NCI-H1694 treated with DMSO at 0.1 percent for 48 hours (cell line): ENCODE data around the gene TEDC1.

Experiments
- DNase-seq: peaks from one replicate; lab custom pipeline; 2025; lab: John Stamatoyannopoulos, UW

Gene TEDC1

DNA sequence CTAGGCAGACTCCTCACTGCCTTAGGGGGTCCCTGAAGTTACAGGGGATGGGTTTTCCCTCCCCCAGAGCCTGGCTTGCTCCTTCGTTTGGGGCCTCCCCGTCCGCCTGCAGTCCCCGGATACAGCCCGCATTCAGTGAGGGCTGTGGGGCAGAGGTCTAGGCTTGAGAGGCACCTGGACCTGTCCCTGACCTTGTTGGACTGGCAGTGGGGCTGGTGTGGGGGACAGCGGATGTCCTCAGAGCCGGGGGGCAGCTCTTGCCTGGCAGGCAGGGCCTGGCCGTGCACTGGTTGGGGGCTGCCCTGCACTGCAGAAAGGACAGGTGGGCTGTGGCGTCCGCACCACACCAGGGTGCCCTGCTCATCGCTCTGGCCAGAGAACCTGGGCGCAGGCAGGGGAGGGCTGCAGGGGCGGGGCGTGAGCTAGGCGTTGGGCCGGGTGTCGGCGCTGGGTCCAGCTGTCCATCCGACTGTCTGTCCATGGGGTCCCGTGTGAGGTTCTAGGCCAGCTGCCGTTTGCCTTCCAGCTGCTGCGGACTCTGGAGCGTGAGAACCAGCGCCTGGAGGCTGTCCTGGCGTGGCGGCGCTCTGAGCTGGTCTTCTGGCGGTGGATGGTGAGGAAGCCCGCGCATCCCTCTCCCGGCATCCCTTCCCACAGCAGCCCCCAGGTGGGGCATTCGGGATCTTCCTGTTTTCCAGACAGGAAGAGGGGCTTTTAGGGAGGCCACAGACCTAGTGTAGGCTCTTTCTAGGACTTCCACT, 6.0 kb downstream of the TEDC1 start:
- no peak for DNase-seq

DNA sequence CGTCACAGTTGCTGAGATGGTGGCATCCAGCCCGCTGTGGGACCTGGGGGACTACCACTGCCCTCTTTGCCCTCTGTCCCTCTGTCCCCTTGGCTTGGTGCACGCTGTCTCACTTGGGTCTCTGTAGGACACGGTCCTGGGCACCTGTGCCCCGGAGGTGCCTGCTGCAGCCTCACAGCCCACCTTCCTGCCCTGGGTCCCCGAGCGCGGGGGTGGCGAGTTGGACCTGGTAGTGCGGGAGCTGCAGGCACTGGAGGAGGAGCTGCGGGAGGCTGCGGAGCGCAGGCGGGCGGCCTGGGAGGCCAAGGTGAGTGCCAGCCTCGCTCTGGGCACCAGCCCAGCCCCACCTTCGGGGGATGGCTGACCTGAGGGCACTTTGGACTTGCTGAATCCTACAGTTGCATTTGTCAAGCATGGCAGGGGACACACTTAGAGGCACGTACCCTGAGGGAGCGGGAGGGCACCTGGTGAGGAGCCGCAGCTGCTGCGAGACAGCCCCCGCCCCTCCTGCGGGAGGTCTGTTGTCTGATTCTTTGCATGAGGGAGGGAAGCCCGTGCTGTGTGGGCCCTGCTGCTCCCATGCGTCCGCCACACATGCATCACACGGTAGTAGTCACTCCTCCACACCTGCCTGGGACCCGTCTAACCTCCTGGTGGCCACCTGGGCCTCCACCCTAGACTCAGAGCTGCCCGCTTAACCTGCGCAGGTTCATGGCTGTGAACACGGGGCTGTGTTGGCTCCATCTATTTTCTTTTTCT, 6.8 kb downstream of the TEDC1 start:
- no peak for DNase-seq

DNA sequence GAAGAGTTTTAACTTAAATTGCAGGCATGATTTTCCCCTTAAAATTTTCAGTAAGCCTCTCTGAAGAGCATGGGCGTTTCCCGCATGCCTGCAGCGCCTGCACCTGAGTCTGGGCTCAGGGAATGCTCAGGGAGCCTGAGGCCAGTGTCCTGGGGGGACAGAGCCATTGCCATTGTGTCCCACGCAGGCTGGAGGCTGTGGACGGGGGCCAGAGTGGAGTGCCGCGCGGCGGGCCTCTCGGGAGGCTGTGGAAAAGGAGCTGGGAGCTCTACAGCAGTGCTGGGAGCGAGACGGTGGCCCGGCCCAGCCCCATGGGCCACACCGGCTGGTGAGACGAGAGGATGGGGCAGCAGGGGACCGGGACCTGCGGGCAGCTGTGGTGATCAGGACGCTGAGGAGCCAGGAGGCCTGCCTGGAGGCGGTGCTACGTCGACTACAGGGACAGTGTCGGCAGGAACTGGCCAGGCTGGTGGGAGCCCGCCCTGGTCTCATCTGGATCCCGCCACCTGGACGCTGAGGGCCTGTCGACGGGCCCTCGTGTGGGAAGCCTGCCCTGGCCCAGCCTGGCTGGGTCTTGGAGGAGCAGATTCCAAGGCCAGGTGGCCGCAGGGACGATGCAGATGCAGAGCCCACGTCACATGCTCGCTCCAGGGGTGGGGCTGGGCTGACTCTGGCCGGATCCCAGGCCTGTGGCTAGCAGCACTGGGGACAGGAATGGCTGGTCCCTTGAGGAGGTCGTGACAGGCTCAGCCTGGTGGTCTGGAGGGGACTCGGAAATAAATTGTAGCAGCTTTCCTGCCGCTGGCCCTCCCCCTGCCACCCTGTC, 7.6 kb downstream of the TEDC1 start:
- no peak for DNase-seq

DNA sequence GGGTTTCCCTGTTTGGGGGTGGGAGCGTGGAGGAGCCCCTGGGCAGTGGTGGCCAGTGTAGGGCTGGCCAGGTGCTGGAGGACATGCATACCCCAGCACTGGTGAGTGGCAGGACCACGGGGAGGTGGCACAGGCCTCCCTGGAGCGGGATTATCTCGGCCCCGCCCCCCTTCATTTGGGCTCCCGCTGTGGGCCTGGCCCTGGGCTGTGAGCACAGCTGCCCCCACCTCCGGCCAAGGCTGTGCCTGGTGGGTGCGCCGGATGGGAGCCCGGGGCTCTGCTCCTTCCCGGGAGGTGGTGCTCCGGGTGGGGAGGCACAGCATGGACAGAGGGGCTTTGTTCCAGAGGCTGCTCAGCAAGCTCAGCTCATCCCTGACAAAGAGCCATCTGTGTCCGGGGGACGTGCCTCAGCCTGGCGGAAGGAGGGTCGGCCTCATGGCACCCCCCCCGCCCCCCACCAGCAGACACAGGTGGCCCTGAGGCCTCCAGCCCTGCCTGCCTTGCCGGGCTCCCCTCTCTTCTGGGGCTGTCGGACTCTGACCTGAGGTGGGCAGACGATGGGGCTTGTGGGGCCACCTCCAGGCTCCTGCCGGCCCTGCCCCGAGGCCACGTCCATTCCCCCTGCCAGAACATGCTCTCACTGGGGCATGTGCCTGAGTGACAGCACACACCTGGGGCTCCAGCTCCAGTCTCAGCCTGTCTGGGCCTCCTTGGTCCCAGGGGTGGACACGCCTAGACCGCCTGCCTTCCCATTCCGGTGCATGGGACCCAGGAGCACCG, 8.4 kb downstream of the TEDC1 start:
- DNase-seq: no peak

DNA sequence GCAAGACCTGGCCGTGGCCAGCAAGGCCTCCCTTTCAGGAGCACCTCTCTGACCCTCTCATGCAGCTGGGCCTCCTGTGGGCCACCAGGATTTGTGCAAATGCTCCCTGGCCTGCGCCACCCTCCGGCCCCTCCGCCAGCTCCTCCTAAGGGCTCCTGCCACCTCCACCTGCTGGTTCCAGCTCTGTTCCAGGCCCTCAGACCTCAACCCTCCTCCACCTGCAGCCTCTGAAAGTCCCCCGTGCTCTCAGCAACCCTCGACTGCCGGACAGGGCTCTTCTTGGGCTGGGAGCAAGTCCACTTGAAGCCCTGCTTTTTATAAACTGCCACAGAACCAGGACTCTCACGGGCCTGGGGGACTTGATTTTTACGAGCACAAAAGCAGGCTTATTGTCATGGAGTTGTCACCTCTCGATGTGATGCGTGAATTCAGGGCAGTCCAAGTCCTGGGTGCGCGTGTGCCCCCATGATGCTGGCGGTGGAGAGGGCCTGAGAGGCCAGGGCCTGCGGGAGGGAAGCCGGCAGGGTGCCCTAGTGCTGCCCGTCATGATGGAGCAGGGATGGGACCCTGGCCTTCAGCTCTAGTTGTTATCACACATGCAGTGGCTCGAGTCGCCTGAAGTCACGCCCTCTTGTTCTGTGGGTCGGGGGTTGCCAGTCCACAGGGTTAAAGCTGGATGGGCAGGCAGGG, 9.1 kb downstream of the TEDC1 start:
- no peak for DNase-seq

DNA sequence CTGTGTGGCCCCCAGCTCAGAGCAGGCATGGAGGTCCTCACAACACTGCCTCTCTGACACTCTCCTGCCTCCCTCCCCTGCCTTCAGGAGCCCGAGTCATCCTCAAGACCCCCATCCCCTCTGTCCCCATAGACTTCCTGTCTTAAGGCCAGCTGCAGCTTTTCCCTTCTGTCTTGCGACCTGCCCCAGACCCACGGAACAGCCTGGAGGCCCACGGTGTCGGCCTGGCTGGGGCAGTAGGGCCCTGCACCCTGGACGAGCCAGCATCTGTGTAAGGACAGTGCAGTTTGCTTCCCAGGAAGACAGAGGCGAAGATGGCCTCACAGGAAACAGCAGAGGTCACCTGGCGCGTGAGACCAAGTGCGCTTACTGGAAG, 9.7 kb downstream of the TEDC1 start:
- DNase-seq: no peak

DNA sequence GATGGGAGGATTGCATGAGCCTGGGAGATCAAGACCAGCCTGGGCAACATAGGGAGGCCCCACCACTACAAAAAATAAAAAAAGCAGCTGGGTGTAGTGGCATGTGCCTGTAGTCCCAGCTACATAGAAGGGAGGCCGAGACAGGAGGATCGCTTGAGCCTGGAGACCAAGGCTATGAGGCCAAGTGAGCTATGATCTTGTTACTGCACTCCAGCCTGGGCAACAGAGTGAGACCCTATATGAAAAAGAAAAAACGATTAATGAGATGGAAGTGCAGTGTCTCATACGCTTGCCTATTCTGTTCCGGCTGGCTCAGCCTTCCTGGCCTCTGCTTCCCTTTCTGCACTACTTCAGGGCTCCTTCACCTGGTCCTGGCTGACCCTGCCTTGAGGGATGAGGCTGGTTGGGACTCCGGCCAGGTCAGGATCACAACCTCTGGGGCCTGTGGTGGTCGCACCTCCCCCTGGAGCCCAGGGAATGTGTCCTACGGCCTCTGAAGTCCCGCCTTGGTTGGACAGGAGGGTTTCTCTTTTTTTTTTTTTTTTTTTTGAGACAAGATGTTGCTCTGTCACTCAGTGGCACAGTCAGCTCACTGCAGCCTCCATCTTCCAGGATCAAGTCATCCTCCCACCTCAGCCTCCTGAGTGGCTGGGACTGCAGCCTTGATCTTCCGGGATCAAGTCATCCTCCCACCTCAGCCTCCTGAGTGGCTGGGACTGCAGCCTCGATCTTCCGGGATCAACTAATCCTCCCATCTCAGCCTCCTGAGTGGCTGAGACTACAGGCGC, 10.7 kb downstream of the TEDC1 start:
- DNase-seq: no peak

DNA sequence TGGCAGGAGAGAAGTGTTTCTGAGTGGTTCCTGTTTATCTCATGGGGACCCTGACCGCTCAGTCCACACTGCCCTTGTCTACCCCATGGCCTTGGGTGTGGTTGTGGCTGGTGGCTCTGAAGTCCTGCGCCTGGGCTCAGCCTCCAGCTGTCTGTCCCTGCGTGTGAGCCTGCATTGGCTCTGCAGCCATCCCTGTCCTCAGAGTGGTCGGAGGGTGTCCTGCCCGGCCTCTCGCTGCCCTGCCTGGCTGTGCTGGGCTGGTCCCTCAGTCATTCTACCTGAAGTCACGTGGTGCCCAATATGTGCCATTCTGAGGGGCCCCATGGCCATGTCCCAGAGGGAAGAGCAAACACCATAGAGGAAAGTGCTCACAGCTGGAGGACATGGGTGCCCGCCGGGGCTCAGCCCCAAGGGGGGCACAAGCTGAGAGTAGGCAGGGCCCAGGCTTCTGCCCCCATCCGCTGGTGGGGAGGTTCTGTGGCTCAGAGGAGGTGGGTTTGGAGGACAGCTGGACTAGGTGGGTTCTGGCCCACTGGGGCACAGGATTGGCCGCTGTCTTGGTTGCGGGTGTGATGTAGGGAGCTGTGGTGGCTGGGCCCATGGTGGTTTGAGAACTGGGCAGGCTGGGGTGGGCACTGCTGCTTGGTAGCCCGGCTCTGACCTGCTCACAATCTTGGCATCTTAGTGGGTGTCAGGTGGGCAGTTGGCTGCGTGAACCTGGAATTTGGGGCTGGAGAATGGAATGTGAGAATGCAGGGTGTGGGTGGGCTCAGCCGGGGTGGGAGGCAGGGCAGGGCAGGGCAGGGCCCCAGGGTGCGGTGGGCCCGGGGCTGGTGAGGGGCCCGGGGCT, 11.6 kb downstream of the TEDC1 start:
- no peak for DNase-seq

DNA sequence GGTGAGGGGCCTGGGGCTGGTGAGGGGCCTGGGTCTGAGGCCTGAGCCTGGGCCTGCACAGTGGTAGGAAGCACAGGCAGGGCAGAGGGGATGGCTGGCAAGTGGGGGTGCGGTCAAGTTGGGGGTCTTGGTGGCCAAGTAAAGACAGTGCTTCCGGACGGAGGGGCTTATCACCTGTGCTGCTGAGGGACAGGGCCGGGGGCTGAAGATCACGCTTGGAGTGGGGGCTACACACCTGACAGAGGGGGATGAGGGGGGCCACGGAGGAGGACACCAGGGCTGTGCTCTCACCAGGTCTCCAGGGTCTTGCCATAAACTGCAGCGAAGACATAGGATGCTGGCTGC, 12.2 kb downstream of the TEDC1 start:
- DNase-seq: no peak

DNA sequence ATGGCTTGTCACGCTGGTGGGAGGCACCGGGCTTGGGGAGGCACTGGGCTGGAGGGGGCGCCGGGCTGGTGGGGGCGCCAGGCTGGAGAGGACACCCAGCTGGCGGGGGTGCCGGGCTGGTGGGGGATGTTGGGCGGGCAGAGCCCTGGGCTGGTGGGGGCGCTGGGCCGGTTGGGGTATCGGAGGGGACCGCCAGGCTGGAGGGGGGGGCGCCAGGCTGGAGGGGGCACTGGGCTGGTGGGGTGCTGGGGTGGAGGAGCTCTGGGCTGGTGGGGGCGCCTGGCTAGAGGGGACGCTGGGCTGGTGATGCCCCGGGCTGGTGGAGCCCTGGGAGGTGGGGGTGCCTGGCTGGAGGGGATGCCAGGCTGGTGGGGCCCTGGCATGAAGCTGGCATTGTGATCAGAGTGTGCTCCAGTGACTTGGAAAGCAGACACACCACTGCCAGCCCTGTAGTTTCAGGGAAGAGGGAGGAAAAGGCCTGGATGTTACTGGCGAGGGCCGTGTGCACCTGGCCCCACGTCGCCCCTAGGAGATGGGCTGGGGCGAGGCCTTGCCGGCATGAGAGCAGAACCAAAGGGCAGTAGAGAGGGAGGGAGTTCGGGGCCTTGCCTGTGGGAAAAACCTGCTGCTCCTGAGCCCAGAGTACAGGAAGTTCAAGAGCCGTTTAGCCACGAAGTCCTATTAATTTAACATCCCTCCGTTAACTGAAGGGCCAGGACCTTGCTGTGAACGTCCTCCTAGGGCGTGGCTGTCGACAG, 13.1 kb downstream of the TEDC1 start:
- no peak for DNase-seq

DNA sequence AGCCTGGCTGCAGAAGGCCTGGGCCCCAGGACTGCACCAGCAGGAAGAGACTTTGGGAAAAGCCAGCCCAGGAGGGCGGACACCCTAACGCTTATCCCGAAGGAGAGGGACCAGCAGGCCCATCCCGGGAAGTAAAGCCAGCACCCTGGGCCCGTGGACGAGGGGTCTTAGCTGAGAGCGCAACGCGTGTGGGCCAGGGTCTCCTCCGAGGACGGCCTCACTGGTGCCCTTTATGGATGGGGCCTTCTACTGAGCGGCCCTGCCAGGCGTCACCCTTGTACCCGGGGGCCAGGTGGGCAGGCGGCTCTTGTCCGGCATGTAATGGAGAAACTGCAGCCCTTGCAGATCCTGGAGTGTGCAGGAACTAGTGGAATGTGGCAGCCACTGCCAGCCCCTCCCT, 14.1 kb downstream of the TEDC1 start:
- DNase-seq: no peak

DNA sequence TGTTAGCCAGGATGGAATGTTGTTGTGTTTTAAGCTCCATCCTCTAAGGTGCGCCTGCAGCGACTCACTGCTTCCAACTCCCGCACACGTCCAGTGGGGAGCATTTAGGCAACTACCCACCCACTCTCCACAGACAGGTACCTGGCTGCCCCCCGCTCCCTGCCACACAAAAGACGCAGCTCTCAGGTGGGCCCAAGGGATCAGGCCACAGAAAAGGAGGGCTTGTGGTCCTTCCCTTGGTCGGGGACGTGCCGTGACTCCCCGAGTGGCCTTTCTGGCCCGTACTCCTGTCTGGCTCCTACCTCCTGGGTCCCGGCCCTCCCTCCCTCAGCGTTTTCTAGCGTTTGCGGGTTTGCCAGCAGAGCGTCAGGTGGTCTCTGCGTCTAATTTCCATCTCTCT, 16.2 kb downstream of the TEDC1 start:
- DNase-seq: no peak

DNA sequence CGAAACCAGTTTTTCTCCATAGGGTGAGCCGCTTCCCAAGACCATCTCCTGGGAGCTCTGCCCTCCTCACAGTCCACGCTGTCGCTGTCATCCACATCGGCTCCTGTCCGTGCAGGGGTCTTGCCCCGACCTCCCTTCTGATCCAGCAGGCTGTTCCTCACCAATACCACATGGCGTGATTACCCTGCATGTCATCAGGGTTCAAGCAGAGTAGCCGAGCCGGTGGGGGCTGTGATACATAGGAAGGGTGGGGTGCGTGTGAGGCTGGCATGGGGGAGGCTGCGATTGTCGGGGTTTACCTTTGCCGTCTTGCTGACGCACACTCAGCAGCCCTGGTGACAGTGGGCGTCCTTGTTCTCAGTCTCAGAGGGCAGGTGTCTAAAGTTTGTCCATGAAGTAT, 17.0 kb downstream of the TEDC1 start:
- DNase-seq: no peak

DNA sequence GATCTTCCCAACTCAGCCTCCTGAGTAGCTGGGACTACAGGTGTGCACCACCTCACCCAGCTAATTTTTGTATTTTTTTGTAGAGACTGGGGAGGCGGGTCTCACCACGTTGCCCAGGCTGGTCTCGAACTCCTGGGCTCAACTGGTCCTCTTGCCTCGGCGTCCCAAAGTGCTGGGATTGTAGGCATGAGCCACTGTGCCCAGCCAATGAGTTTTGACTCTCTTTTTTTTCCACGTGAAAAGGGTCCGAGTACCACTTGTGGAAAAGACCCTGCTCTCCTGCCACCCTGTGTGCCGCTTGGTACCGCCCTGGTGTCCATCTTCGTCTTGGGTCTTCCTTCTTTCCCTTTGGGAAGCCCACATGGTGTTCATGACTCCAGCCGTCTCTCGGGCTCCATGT, 17.6 kb downstream of the TEDC1 start:
- no peak for DNase-seq

DNA sequence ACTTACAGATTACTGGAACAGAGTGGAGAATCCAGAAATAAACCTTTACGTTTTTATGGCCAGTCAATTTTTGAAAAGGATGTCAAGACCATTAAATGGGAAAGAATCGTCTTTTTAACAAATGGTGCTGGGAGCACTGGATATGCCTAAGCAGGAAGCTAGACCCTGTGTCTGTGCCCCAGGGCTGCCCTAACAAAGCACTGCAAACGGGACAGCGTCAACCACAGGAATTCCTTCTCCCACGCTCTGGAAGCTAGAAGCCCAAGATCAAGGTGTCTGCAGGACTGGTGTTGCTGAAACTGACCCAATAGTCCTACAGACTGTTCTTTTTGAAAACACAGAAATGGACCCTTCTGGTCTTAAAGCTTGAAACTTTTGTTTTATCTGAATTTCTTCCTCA, 26.1 kb downstream of the TEDC1 start:
- no peak for DNase-seq

DNA sequence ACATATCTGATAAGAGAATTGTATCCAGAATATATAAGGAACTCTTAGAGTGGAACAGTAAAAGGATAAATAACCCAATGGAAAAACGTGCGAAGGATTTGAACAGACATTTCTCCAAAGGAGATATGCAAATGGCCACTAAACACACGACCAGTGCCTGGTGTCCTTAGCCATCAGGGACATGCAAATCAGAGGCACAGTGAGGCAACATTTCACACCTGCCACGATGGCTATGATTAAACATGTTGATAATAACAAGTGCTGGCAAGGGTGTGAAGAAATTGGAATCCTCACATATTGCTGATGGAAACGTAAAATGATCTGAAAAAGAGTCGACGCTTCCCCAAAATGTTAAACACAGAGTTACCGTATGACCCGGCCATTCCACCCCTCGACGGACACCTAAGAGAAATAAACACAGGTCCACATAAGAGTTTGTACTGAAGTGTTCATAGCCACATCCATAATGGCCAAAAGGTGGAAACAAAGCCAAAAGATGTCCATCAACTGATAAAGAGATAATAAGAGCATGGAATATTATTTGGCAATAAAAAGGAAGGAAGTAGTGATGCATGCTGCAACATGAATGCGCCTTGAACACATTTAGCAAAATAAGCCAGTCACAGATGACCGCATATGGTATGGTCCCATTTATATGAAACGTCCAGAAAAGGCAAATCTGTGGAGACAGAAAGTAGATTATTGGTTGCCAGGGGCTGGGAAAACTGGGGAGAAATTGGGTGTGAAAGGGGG, 29.1 kb downstream of the TEDC1 start:
- no peak for DNase-seq

DNA sequence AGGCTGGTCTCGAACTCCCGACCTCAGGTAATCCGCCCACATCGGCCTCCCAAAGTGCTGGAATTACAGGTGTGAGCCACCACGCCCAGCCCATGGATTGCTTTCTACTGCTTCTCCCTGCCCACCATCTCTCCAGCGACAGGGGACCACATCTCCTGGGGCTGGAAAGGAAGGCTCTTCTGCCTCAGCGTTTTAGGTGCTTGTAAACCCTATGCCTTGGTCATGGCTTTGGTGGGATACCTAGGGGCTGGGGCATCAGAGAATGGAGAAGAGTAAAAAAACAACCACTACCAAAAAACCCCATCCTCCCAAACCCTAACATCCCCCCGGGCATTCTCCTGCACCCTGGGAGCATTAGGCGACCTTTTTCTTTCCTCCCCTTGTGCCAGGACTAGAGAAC, 34.3 kb downstream of the TEDC1 start:
- DNase-seq: no peak
